ENCODE measurements around the gene SPAG6. TPM values are rescaled to one million over a fixed set of nuclear protein-coding genes. Genes with fewer than 3 reads are reported as not detected.

Gene SPAG6
- total and polyA plus RNA-seq, 2 of the 4 experiments (the other 2 are of a cell fraction): not detected

DNA sequence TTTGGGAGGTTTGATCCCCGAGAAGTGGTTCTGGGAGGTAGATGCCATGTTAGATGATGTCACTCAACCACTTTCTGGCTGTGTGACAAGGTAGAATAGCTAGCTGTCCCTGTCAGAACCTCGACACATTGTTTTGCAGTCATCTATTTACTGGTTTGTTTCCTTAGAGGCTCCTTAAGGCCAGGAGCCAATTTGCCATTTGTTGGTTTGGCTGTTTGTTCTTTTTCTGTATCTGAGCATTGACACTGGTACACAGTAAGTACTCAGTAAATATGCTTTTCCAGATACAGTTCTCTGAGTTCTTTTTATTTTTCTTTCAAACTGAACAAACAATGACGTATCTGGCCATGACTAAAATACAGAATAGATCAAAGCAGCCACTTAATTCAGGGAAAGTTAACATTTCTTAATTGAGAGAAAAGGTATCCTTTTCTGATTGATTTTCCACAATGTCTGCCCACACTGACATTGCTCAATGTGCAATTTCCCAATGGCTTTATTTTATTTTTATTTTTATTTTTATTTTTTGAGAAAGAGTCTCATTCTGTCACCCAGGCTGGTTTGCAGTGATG lies 121.6 kb downstream of the SPAG6 start:
- Histone ChIP-seq H2BK120ac (ENCODE audit: low read depth, low read length) (no peak overlapping the region), H3K18ac (ENCODE audit: low read depth, low read length) (no peak overlapping the region), H2AK9ac (replicated peaks; ENCODE audit: low read depth, low read length, poor library complexity) (no peak overlapping the region), H3K14ac (replicated peaks; ENCODE audit: low read depth, low read length) (no peak overlapping the region), H3K9me3 (ENCODE audit: control insufficient read depth, insufficient read depth, low read length) (no peaks in the 10 kb centered on the region), H3K79me1 (ENCODE audit: low read depth in 1 of 2, low read length in 2 of 2) (no peaks in the 10 kb centered on the region), H3K36me3 (ENCODE audit: control insufficient read depth, insufficient read depth, low read length) (no peaks in the 10 kb centered on the region), H3K27ac (ENCODE audit: insufficient read depth, low read length) (no peak overlapping the region), H4K5ac (ENCODE audit: low read depth, low read length) (no peak overlapping the region), H3K23ac (ENCODE audit: low read depth, low read length) (no peak overlapping the region), H3K4me2 (ENCODE audit: low read depth, low read length) (no peak overlapping the region), H2BK20ac (ENCODE audit: low read depth, low read length) (no peak overlapping the region), H4K91ac (ENCODE audit: insufficient read depth, low read depth, low read length) (no peak overlapping the region), H3K4me1 (ENCODE audit: control insufficient read depth, insufficient read depth, low read length) (no peaks in the 10 kb centered on the region), H3K9me1 (ENCODE audit: insufficient read depth, low read length) (no peaks in the 10 kb centered on the region), H2BK5ac (ENCODE audit: low read depth, low read length, poor library complexity, severe bottlenecking) (no peak overlapping the region), H2AK5ac (ENCODE audit: low read depth, low read length) (no peak overlapping the region), H2AFZ (replicated peaks; ENCODE audit: low read length, poor library complexity) (no peak overlapping the region), H4K8ac (ENCODE audit: low read depth in 2 of 2, low read length in 2 of 2) (no peak overlapping the region), H3K4ac (ENCODE audit: low read depth, low read length) (no peak overlapping the region), H3K4me3 (ENCODE audit: insufficient read depth, low read depth, low read length) (no peak overlapping the region), H2BK15ac (ENCODE audit: low read depth, low read length) (no peak overlapping the region), H3K27me3 (ENCODE audit: control insufficient read depth, insufficient read depth, low read length) (peaks cover 26% of the 10 kb centered on the region), H4K20me1 (ENCODE audit: insufficient read depth, low read length) (no peaks in the 10 kb centered on the region), H3K9ac (ENCODE audit: low read depth, low read length) (no peak overlapping the region), H3K56ac (ENCODE audit: extremely low read depth, insufficient read depth, low read length) (no peak overlapping the region)
- no CpG with 5 or more reads among the region's 3 CpGs for WGBS, 2 experiments (ENCODE audit: extremely low coverage in 2 of 2, insufficient read length in 1 of 2)
- in situ Hi-C loops (cut with MboI; ENCODE audit: low sequenced_read_pairs): no loop called here
- no peak for ATAC-seq (ENCODE audit: low read depth)
- DNase-seq: no peak
- POLR2A ChIA-PET (ENCODE audit: unreplicated experiment): no interaction called here
- dilution Hi-C loops (cut with HindIII; ENCODE audit: low sequenced_read_pairs, unreplicated experiment): no loop called here
- BruUV-seq (replicated peaks): no TSS peak
- CTCF ChIA-PET: no interaction called here
- TF ChIP-seq NFE2L2 (IDR thresholded peaks at IDR 0.05; ENCODE audit: low read depth, low read length) (no peak), MAZ (IDR thresholded peaks at IDR 0.05; ENCODE audit: borderline replicate concordance, low read depth, low read length) (no peak), SMC3 (IDR thresholded peaks at IDR 0.05; ENCODE audit: low read depth, low read length) (no peak), FOS (IDR thresholded peaks at IDR 0.05; ENCODE audit: low read depth, low read length) (no peak), MXI1 (IDR thresholded peaks at IDR 0.05; ENCODE audit: borderline replicate concordance, low read depth, low read length) (no peak), MAFK (IDR thresholded peaks at IDR 0.05; ENCODE audit: low read depth, low read length) (no peak), CEBPB (IDR thresholded peaks at IDR 0.05; ENCODE audit: low read depth, low read length) (no peak), RAD21 (IDR thresholded peaks at IDR 0.05; ENCODE audit: low read length) (no peak), POLR2A (IDR thresholded peaks at IDR 0.05; ENCODE audit: low read depth, low read length) (no peak), CHD1 (IDR thresholded peaks at IDR 0.05; ENCODE audit: low read depth, low read length) (no peak), RCOR1 (IDR thresholded peaks at IDR 0.05; ENCODE audit: insufficient replicate concordance, low read length) (no peak), BHLHE40 (IDR thresholded peaks at IDR 0.05; ENCODE audit: low read depth, low read length) (no peak), RFX5 (IDR thresholded peaks at IDR 0.05; ENCODE audit: low read depth, low read length) (no peak)
- TF ChIP-seq, protein P1, sequence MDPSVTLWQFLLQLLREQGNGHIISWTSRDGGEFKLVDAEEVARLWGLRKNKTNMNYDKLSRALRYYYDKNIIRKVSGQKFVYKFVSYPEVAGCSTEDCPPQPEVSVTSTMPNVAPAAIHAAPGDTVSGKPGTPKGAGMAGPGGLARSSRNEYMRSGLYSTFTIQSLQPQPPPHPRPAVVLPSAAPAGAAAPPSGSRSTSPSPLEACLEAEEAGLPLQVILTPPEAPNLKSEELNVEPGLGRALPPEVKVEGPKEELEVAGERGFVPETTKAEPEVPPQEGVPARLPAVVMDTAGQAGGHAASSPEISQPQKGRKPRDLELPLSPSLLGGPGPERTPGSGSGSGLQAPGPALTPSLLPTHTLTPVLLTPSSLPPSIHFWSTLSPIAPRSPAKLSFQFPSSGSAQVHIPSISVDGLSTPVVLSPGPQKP (IDR thresholded peaks at IDR 0.05; ENCODE audit: borderline replicate concordance, low read depth, low read length): no peak
- TF ChIP-seq, protein P2, sequence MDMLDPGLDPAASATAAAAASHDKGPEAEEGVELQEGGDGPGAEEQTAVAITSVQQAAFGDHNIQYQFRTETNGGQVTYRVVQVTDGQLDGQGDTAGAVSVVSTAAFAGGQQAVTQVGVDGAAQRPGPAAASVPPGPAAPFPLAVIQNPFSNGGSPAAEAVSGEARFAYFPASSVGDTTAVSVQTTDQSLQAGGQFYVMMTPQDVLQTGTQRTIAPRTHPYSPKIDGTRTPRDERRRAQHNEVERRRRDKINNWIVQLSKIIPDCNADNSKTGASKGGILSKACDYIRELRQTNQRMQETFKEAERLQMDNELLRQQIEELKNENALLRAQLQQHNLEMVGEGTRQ (IDR thresholded peaks at IDR 0.05; ENCODE audit: low read depth, low read length): no peak
- TF ChIP-seq, protein P3, sequence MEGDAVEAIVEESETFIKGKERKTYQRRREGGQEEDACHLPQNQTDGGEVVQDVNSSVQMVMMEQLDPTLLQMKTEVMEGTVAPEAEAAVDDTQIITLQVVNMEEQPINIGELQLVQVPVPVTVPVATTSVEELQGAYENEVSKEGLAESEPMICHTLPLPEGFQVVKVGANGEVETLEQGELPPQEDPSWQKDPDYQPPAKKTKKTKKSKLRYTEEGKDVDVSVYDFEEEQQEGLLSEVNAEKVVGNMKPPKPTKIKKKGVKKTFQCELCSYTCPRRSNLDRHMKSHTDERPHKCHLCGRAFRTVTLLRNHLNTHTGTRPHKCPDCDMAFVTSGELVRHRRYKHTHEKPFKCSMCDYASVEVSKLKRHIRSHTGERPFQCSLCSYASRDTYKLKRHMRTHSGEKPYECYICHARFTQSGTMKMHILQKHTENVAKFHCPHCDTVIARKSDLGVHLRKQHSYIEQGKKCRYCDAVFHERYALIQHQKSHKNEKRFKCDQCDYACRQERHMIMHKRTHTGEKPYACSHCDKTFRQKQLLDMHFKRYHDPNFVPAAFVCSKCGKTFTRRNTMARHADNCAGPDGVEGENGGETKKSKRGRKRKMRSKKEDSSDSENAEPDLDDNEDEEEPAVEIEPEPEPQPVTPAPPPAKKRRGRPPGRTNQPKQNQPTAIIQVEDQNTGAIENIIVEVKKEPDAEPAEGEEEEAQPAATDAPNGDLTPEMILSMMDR (conservative IDR thresholded peaks at IDR 0.05; ENCODE audit: low read depth, low read length): no peak
- intact Hi-C loops (cut with micrococcal nuclease): no loop called here
